Measurements from ENCODE around the gene SYNGR2. TPM values are rescaled to one million over a fixed set of nuclear protein-coding genes. Genes with fewer than 3 reads are reported as not detected.

SYNGR2 gene
- total RNA-seq, 1 donor from 2014 or later, result 64.1 TPM

DNA sequence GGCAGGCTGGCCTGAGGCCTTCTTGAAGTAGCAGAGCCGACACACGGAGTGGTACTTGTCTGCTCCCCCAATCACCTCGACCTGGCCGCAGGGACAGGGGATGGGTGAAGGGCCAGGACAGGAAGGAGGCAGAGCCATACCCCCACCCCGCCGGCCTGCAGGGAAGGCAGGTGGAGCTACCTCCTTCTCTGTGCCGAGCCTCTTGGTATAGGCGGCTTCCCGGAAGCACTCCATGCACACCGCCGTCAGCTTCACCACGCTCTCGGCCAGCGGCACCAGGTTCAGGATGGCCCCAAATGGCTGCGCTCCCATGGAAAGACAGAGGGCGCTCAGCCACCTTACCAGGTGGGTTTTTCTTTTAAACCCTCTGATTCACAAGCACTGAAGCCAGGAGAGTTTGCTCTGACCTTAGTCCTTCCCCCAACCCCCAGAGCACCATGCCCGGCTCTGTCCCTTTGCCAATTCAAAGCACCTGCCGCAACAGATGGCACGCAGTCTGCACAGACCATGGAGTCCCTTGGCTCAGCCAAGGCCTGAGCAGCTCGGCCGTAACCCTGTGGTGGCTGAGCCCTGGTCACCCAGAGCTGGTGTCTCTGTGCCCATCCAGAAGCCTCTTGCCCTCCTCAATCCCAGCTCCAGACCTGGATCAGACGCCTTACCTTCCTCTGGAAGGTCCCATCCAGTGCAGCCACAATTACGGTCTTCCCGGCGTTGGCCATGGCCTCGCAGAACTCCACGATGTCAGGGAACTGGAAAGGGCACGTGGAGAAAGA, 6.7 kb downstream of the SYNGR2 start:
- Mint-ChIP-seq H3K4me1 (ENCODE audit: unreplicated experiment) (peaks cover 11% of the 10 kb centered on the region), H3K27me3 (no peaks in the 10 kb centered on the region), H3K9me3 (no peaks in the 10 kb centered on the region), H3K27ac (peak overlapping the region; percentile 23), H3K36me3 (peaks cover 6% of the 10 kb centered on the region), H3K4me3 (no peak overlapping the region)
- no peak for DNase-seq (ENCODE audit: extremely low spot score, unreplicated experiment)
- TF ChIP-seq, protein P1, sequence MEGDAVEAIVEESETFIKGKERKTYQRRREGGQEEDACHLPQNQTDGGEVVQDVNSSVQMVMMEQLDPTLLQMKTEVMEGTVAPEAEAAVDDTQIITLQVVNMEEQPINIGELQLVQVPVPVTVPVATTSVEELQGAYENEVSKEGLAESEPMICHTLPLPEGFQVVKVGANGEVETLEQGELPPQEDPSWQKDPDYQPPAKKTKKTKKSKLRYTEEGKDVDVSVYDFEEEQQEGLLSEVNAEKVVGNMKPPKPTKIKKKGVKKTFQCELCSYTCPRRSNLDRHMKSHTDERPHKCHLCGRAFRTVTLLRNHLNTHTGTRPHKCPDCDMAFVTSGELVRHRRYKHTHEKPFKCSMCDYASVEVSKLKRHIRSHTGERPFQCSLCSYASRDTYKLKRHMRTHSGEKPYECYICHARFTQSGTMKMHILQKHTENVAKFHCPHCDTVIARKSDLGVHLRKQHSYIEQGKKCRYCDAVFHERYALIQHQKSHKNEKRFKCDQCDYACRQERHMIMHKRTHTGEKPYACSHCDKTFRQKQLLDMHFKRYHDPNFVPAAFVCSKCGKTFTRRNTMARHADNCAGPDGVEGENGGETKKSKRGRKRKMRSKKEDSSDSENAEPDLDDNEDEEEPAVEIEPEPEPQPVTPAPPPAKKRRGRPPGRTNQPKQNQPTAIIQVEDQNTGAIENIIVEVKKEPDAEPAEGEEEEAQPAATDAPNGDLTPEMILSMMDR (conservative IDR thresholded peaks at IDR 0.05), result peak; percentile 24

DNA sequence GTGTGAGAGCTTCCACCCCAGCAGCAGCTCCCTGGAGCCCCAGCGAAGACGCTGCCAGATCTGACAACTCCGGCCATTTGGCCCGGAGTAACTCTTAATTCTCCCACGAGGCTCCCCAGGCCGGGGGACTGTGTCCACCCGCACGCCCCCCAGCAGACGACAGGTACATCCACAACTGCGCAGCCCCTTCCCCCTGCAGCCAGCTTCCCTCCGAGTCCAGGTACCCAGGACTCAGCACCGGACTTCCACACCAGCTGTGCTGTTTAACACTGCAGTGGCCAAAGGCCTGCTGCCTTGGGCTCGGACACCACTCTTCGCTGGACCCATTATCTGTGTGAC, 7.2 kb downstream of the SYNGR2 start:
- Mint-ChIP-seq H3K27me3 (no peaks in the 10 kb centered on the region), H3K4me1 (ENCODE audit: unreplicated experiment) (peaks cover 13% of the 10 kb centered on the region), H3K9me3 (no peaks in the 10 kb centered on the region), H3K27ac (peak overlapping the region; percentile 23), H3K36me3 (peaks cover 11% of the 10 kb centered on the region), H3K4me3 (no peak overlapping the region)
- DNase-seq (ENCODE audit: extremely low spot score, unreplicated experiment), result no peak
- TF ChIP-seq, protein P1 (conservative IDR thresholded peaks at IDR 0.05), result no peak

- Mint-ChIP-seq H3K36me3 (peaks cover 13% of the 10 kb centered on the region), H3K27ac (peak overlapping the region; percentile 39), H3K4me3 (no peak overlapping the region), H3K4me1 (ENCODE audit: unreplicated experiment) (peaks cover 16% of the 10 kb centered on the region), H3K27me3 (no peaks in the 10 kb centered on the region), H3K9me3 (no peaks in the 10 kb centered on the region)
- TF ChIP-seq, protein P1 (conservative IDR thresholded peaks at IDR 0.05), result peak; percentile 92
- DNase-seq (ENCODE audit: extremely low spot score, unreplicated experiment), result peak; percentile 83
These were observed 8.2 kb downstream of the SYNGR2 start for GRCh38 chr17:78176548-78177025.

- peaks cover 13% of the 10 kb centered on the region for H3K36me3 Mint-ChIP-seq
- H3K4me1 Mint-ChIP-seq (ENCODE audit: unreplicated experiment), result peaks cover 12% of the 10 kb centered on the region
- H3K27ac Mint-ChIP-seq, result no peak overlapping the region
- H3K9me3 Mint-ChIP-seq, result no peaks in the 10 kb centered on the region
- H3K4me3 Mint-ChIP-seq, result no peak overlapping the region
- no peaks in the 10 kb centered on the region for H3K27me3 Mint-ChIP-seq
- DNase-seq (ENCODE audit: extremely low spot score, unreplicated experiment), result no peak
- TF ChIP-seq, protein P1 (conservative IDR thresholded peaks at IDR 0.05), result no peak
These were observed 11.0 kb downstream of the SYNGR2 start for GRCh38 chr17:78179372-78179771.

- Mint-ChIP-seq H3K4me3 (no peak overlapping the region), H3K27me3 (no peaks in the 10 kb centered on the region), H3K36me3 (peaks cover 17% of the 10 kb centered on the region), H3K9me3 (no peaks in the 10 kb centered on the region), H3K27ac (no peak overlapping the region), H3K4me1 (ENCODE audit: unreplicated experiment) (peaks cover 19% of the 10 kb centered on the region)
- TF ChIP-seq, protein P1 (conservative IDR thresholded peaks at IDR 0.05), result no peak
- no peak for DNase-seq (ENCODE audit: extremely low spot score, unreplicated experiment)
These were observed 11.7 kb downstream of the SYNGR2 start for GRCh38 chr17:78180083-78180482.
